Head of caudate nucleus (tissue), 42 donors: ENCODE results near the gene THEM4.
"Not testable (repeated sequence)": the region's sequence is repeated elsewhere in the genome, so short reads cannot be mapped to it uniquely, and the experiment has no call there.

ENCODE experiments used
- DNase-seq, 42 donors: peaks; one replicate each; pipeline versions ENCODE4 v3.0.0 to v3.0.0-alpha.2; 2020 to 2021; ENCODE audit warnings: mixed read lengths in 7 of 42
- intact Hi-C: fragments of 100-400 bp; cut with DNase I; formaldehyde crosslinking; loops from one replicate; pipeline ENCODE4 v1.15.0; 2022

The THEM4 gene

DNA sequence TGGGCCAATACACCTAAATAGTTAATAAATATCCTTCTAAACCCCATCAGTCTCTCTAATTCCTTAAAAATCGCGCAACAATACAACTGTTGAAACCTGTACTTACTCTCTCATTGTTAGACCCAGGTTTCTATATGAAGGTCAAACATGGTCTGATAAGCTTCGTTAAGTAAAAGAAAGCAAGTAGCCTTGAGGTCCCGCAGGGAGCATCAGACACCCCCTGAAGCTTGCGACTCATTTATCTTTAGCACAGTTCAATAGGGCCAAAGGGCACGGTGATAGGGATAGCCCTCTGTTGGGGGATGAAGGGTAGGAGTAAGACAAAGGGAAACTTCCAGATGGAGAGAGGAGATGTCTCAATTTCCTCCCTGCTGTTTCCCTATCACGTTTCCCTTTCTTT, 27.3 kb upstream of the THEM4 start:
- intact Hi-C loops = loop anchor here (10.0 kb wide), 1 partner anchor 58 kb away; the partner anchor contains the start of gene S100A10
- no peak for DNase-seq

GRCh38 chr1:151935894-151936602, 26.7 kb upstream of the THEM4 start:
- DNase-seq = no peak
- intact Hi-C loops = loop anchor here (10.0 kb wide), 1 partner anchor 59 kb away; the partner anchor contains the start of gene S100A10

GRCh38 chr1:151935154-151935553, 25.8 kb upstream of the THEM4 start:
- intact Hi-C loops = loop anchor here (10.0 kb wide), 1 partner anchor 60 kb away; the partner anchor contains the start of gene S100A10
- DNase-seq = no peak

- DNase-seq = peak in 29 of 42 donors; percentile 10 to 76 (median 48)
- intact Hi-C loops = loop anchor here (10.0 kb wide), 1 partner anchor 61 kb away; the partner anchor contains the start of gene S100A10
These were observed 24.8 kb upstream of the THEM4 start for GRCh38 chr1:151934048-151934493.

DNA sequence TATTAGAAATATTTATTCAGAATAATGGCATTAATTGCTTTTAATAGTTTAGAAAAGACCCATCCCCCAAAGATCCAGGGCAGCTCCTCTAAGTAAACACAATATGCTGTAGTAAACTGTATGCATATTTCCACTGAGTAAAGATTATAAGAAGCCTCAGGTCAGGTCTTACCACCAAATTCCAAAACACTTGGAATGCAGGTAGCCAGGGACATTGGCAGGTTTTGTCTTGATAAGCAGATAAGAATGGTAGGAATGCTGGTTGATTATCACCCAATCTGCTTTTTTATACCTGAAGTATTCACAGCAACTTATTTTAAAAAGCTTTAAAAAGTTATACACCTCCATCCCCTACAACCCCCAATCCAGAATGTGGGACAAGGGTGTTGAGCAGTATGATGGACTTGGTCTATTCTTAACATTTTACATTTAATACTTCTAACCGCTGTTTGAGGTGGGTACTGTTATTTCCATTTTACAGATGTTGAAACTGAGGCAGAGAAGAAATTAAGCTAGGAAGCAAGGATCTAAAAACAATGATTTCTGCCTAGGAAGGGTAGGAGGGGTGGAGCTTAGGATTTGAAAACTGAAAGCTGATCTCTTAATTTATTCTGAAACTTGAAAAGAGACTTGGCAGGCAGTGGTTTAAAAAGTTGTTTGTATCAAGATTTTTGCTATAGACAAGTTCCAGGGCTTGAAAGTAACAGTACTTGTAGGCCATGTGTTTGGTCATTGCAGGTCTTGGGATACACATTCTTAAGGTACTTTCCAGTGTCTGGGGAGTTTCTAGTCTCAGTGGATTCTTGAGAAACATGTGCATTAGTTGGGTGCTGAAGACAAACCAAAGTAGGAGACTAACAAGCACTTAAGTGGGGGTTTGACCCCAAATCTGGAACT, 15.6 kb upstream of the THEM4 start:
- intact Hi-C loops = no loop called here
- DNase-seq = no peak

DNA sequence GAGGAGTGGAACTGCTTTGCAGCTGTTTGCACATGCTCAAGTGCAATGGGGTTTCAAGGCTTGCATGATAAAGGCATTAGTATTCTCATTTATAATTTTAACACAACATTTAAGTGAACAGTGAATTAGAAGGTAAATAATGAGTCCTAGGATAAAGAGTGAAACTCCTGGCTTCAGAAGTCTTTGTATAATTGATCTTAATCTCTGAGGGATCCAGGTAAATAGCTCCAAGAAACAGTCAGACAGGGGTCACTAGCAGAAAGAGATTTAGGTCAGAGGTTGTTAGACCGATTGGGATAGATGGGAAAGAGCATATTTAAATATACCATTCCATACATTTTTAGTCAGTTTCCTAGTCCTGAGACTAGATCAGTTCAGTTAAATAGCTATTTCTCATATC, 14.1 kb upstream of the THEM4 start:
- no peak for DNase-seq
- intact Hi-C loops = no loop called here

DNA sequence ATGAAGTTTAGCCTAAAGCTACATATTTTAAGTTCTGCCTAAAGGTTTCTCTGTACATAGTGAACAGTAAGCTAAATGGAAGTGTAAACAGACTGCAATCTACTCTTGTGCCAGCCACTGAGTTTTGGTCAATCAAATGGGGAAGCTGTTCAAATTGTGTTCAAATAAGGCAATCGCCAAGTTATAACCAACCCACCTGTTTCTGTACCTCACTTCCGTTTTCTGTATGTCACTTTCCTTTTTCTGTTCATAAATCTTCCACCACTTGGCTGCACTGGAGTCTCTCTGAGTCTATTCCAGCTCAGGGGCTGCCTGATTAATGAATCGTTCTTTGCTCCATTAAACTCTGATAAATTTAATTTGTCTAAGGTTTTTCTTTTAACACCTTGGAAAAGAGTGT, 10.8 kb upstream of the THEM4 start:
- no peak for DNase-seq
- intact Hi-C loops = no loop called here

DNA sequence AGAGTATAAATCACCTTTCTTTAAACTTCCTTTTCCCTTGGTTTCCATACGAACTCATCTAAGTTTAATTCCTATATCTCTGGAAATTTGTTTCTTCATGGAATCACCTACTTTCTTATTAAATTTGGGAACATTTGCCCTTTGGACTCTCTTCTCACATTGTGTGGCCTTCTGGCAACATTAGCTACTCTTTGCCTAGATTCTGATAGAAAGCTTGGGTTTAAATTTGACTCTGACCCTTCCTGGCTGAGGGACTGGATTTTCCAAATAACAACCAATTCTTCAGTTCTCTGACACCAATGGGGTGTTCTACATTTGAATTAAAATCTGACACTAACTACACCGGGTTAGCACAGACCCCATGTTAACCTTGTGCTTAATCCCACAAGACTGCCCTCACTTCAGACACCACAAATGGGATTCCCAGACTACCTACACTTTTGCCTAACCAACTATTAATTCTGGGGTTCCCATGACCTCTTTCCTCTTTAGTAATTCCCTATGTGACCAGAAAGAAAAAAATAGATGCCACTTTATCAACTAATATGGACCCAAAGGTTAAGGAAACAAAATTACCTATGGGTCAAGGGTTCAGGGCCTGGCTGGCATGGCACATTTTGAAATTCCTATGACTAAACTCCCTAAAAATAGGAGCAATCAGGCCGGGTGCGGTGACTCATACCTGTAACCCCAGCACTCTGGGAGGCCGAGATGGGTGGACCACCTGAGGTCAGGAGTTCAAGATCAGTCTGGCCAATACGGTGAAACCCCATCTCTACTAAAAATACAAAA, 9.7 kb upstream of the THEM4 start:
- intact Hi-C loops = no loop called here
- no peak for DNase-seq

DNA sequence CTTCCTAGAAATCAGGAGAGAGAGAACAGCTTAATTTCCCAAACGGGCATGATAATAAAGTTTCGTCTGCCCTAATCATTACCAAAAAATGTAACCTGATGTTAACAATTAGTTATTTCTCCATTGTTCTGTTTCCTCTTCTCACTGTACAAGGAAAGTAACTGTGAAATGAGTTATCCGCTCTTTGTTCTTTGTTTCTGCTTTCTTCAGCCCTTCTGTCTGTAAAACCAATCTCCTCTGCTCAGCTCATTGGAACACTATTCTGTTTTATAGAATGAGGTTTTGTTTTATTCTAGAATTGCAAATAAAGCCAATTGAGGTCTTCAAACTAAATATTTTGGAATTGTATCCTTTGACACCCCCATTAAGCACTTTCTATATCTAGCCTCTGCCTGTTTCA, 8.8 kb upstream of the THEM4 start:
- DNase-seq = no peak
- intact Hi-C loops = no loop called here

- intact Hi-C loops = no loop called here
- no peak for DNase-seq
These were observed 7.5 kb upstream of the THEM4 start for GRCh38 chr1:151916726-151917370.

GRCh38 chr1:151915061-151915686, 5.9 kb upstream of the THEM4 start:
- intact Hi-C loops = no loop called here
- no peak for DNase-seq

DNA sequence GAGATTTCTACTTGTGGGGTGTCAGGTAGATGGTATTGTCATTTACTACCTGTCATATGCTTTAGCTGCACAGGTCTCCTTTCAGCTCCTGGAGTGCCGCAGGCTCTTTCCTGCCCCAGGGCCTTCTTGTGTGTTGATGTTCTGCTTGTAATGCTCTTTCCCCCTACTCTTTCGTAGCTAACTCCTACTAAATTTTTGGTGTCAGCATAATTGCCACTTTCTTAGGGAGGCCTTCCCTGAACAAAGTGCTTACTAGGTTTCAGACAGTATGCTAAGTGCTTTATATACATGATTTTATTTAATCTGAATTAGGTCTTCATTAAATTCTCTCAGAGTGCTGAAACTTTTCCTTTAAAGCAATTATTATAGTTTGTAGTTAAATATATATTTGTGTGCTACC, 4.8 kb upstream of the THEM4 start:
- DNase-seq = no peak
- intact Hi-C loops = no loop called here

- DNase-seq = no peak
- intact Hi-C loops = no loop called here
These were observed 3.7 kb upstream of the THEM4 start for GRCh38 chr1:151912973-151913372.

- intact Hi-C loops = no loop called here
- peak in 2 of 42 donors; percentile 18 to 41 for DNase-seq
These were observed 1.1 kb downstream of the THEM4 start for GRCh38 chr1:151908228-151908691.

DNA sequence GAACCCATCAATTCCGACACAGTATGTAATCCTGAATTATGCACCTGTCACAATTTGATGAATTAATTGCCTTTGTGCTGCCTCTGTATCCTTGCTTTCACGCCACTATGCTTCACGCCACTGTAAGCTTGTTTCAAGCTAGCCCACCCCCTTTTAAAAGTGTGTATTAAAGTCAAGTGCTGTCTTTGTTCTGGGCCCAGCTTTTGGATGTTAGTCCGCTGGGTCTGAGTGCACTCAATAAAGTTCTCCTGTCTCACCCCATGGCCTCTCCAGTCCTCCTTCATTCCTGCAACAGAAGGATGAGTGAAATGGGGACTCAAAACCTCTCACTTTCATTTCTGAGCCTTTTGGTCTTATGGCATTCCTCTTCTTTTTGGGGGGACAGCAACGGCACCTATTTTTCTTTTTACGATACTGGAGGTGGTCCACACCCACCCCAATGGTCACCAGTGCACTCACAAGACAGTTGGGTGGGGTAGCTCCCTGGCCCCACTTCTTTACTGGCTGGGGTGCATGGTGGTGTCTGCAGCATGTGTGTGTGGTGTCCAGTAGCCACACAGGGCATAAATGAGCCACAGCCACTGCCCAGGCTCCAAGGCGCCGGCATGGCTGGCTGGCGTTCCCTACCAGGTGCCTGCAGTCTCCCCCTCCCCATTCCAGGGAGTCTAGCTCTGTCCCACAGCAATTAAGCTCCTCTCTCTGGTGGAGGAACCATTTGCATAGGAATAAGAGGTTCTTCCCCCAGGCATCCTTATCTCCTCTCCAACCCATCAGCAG, 1.8 kb downstream of the THEM4 start:
- DNase-seq = no peak
- intact Hi-C loops = no loop called here

DNA sequence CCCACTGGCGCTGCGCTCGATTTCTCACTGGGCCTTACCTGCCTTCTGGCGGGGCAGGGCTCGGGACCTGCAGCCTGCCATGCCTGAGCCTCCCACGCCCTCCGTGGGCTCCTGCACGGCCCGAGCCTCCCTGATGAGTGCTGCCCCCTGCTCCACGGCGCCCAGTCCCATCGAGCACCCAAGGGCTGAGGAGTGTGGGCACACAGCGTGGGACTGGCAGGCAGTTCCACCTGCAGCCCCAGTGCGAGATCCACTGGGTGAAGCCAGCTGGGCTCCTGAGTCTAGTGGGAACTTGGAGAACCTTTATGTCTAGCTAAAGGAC, 3.0 kb downstream of the THEM4 start:
- DNase-seq, intact Hi-C loops: not testable (repeated sequence)

GRCh38 chr1:151905443-151906323, 3.6 kb downstream of the THEM4 start:
- intact Hi-C loops, DNase-seq: not testable (repeated sequence)
